Ovary (tissue), 9 donors: ENCODE measurements around the gene C12orf76. TPM values are rescaled to one million over a fixed set of nuclear protein-coding genes. Genes with fewer than 3 reads are reported as not detected.

ENCODE experiments used
- DNase-seq, 5 donors: peaks; one replicate each; pipeline ENCODE4 v3.0.0-alpha.2; 2019 to 2020
- H3K27ac ChIP-seq, 2 donors: fragments of 200-600 bp; one replicate each; pipeline versions ENCODE4 v1.5.1 to v1.8.0; 2019 to 2022
- H3K27me3 ChIP-seq: fragments of 200-600 bp; one replicate; pipeline ENCODE4 v1.8.0; 2022
- H3K36me3 ChIP-seq: fragments of 200-600 bp; sonication (generic); one replicate; pipeline ENCODE4 v1.5.1; 2019
- H3K4me1 ChIP-seq: one replicate; pipeline ENCODE4 v1.8.1; 2013; ENCODE audit warnings: mild to moderate bottlenecking, moderate library complexity; ENCODE audit not compliant: insufficient read depth
- H3K4me3 ChIP-seq: fragments of 200-600 bp; sonication (generic); one replicate; pipeline ENCODE4 v1.5.1; 2017
- H3K9me3 ChIP-seq, 2 donors: fragments of 200-600 bp in 1 of 2; sonication (generic) in 1 of 2; one replicate each; pipeline versions ENCODE4 v1.5.1 to v1.8.1; 2013 to 2019; ENCODE audit warnings: mild to moderate bottlenecking in 1 of 2, moderate library complexity in 1 of 2
- CTCF ChIP-seq, 3 donors: fragments of 450-650 bp in 2 of 3; fragments of 200-600 bp in 1 of 3; IDR thresholded peaks; one replicate each; pipeline versions ENCODE4 v1.5.1 to v1.8.0; 2016 to 2022; ENCODE audit warnings: antibody characterized with exemption in 3 of 3, mild to moderate bottlenecking in 1 of 3
- EP300 ChIP-seq: sonication (generic); formaldehyde crosslinking; IDR thresholded peaks from one replicate; pipeline ENCODE4 v1.6.1; 2017; ENCODE audit warnings: antibody characterized with exemption
- POLR2A ChIP-seq: fragments of 450-650 bp; IDR thresholded peaks from one replicate; pipeline ENCODE4 v1.6.1; 2017; ENCODE audit warnings: antibody characterized with exemption, mild to moderate bottlenecking, moderate library complexity
- WGBS, 3 donors: extraction: QIAGEN DNeasy Blood & Tissue Kit in 1 of 3; methylation state at CpG; one replicate each; pipeline versions ENCODE4 v1.1.5 to v1.1.7; 2013 to 2017; 5-methylcytosine and 5-hydroxymethylcytosine counted together
- intact Hi-C, 4 donors: fragments of 100-400 bp; cut with DNase I; formaldehyde crosslinking; loops; one replicate each; pipeline versions ENCODE4 v1.11.0 to v1.15.1; 2022 to 2023
- polyA plus RNA-seq, 2 donors: library from polyadenylated mRNA; stranded (reverse); fragments of 200-250 nt in 1 of 2; fragments of 350-450 nt in 1 of 2; fragmentation: Illumina TruSeq in 1 of 2; extraction: RNeasy Lipid Tissue Mini Kit (QIAGEN cat#74804) in 1 of 2; gene quantifications; one replicate each; pipeline ENCODE4 v1.2.3, GENCODE V29; 2013 to 2014
- total RNA-seq, 7 donors: library from RNA; depleted of rRNA in 2 of 7; stranded (reverse); fragments of >200 nt in 2 of 7; fragmentation: NEBNext Ultra II Directional in 3 of 7; extraction: Animal tissue kit (Norgen Biotek cat#: 25700) in 3 of 7; gene quantifications; one replicate each; pipeline versions ENCODE4 v1.1.0 to v1.2.4, GENCODE V29; 2016 to 2023
- donor health status: DM: no; HTN: no; CAD: no; lungs with moderate emphysema.
- donor health status: DM: no; HTN: no; CAD: no.
- donor health status: Bipolar disorder and iron deficiency.
- donor health status: DM: yes; HTN: yes; CAD: no.
- donor health status: DM: no; HTN: no; CAD: no.
- donor health status: DM: yes; HTN: yes; CAD: no.

C12orf76 gene
- total and polyA plus RNA-seq, 9 donors = 11.6 to 24.9 (median 15.7) TPM

DNA sequence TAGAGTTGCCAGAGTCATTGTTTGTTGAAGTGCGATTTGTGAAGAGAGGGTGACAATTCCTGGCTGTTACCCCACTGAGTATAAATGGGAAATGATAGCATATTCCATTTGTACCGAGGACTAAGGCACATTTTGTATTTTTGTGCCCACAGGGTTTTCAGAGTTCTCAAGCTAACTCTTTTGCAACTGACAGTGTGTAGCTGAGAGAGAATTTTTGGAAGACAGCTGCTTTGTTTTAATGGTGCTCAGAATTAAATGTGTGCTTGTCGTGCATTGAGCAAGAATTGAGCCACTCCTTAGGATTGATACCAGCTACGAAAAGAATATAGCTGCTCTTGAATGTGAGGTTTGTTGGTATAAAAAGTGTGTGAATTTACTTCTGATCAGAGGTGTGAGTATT lies 27.4 kb downstream of the C12orf76 start:
- TF ChIP-seq EP300 (no peak), CTCF (IDR thresholded peaks at IDR 0.05) (no peak), POLR2A (no peak)
- intact Hi-C loops = no loop called here
- Histone ChIP-seq H3K27ac (no peak overlapping the region), H3K9me3 (no peaks in the 10 kb centered on the region), H3K4me3 (no peak overlapping the region), H3K36me3 (no peaks in the 10 kb centered on the region), H3K4me1 (no peaks in the 10 kb centered on the region), H3K27me3 (no peaks in the 10 kb centered on the region)
- WGBS, 3 donors = 93 to 96% (median 95%) methylated on average over 4 of the region's 4 CpGs
- DNase-seq = no peak

GRCh38 chr12:110015132-110015531 lies 33.2 kb downstream of the C12orf76 start:
- Histone ChIP-seq H3K27ac (no peak overlapping the region), H3K4me3 (no peak overlapping the region), H3K9me3 (no peaks in the 10 kb centered on the region), H3K4me1 (peaks cover 3% of the 10 kb centered on the region), H3K36me3 (no peaks in the 10 kb centered on the region), H3K27me3 (no peaks in the 10 kb centered on the region)
- no peak for TF ChIP-seq EP300
- TF ChIP-seq CTCF (IDR thresholded peaks at IDR 0.05) = no peak
- TF ChIP-seq POLR2A = no peak
- WGBS, 3 donors = 51 to 64% (median 63%) methylated on average over 2 of the region's 2 CpGs
- DNase-seq = no peak
- intact Hi-C loops = no loop called here

DNA sequence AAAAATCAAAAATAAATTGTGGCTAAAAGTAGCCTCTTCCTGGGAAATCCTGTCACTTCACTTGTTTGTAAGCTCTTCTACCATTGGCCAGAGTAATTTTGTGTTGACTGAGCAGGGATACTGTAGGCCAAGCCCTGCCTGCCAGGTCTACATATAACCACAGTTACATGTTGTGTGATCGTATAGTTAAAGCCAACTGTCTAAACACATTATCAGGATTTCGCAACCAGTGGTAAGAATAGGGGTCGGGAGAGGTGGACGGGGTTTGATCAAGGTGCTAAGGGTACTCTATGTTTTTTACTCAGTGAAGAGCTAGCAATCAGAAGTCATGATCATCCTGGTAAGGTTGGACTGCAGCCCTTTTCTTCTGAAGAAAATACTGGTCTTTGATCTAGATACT lies 35.7 kb downstream of the C12orf76 start:
- Histone ChIP-seq H3K27me3 (no peaks in the 10 kb centered on the region), H3K27ac (no peak overlapping the region), H3K4me1 (peaks cover 3% of the 10 kb centered on the region), H3K9me3 (no peaks in the 10 kb centered on the region), H3K36me3 (no peaks in the 10 kb centered on the region), H3K4me3 (no peak overlapping the region)
- 91 to 95% (median 93%) methylated on average over 4 of the region's 4 CpGs for WGBS, 3 donors
- TF ChIP-seq POLR2A (no peak), CTCF (IDR thresholded peaks at IDR 0.05) (no peak), EP300 (no peak)
- DNase-seq = no peak
- intact Hi-C loops = no loop called here

DNA sequence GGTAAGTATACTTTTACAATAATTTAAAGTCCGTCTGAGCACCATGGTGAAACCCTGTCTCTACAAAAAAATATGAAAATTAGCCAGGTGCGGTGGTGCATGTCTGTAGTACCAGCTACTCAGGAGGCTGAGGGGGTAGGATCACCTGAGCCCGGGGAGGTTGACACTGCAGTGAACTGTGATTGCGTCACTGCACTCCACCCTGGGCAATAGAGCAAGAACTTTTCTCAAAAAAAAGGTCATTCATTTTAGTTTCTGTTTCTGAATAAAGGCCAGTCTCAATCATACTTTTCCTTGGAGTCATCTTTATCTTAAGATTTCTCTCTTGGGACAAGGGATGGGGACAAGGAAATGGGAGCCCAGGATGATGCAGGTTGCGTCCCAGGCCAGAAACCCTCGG lies 36.2 kb downstream of the C12orf76 start:
- intact Hi-C loops = no loop called here
- 90 to 93% (median 92%) methylated on average over 6 of the region's 6 CpGs for WGBS, 3 donors
- no peaks in the 10 kb centered on the region for H3K27me3 ChIP-seq
- H3K4me3 ChIP-seq = no peak overlapping the region
- peaks cover 3% of the 10 kb centered on the region for H3K4me1 ChIP-seq
- no peak for TF ChIP-seq EP300
- TF ChIP-seq POLR2A = no peak
- TF ChIP-seq CTCF (IDR thresholded peaks at IDR 0.05) = no peak
- no peaks in the 10 kb centered on the region for H3K9me3 ChIP-seq
- H3K36me3 ChIP-seq = no peaks in the 10 kb centered on the region
- no peak for DNase-seq
- no peak overlapping the region for H3K27ac ChIP-seq
